Epithelial cell of alveolus of lung (primary cell): ENCODE measurements around the gene PUM2. TPM values are rescaled to one million over a fixed set of nuclear protein-coding genes. Genes with fewer than 3 reads are reported as not detected.

Source experiments
- total RNA-seq: library from RNA; depleted of rRNA; stranded (reverse); fragments of >200 nt; gene quantifications from 2 replicates; pipeline ENCODE4 v1.2.1, GENCODE V29; 2015

Gene PUM2
- total RNA-seq, result 23.5 and 45.4 TPM in 2 replicates

GRCh38 chr2:20350753-20351554 is at the start of gene PUM2:
TSS of gene PUM2 (minus strand) at chr2:20350844. CDS start at chr2:20327360, 23,484 bp downstream.

GRCh38 chr2:20224716-20225293 is 125.8 kb downstream of the PUM2 start, which contains the start of gene SDC1:
TSS of gene SDC1 (minus strand) at chr2:20225130. CDS start at chr2:20224867, 263 bp downstream.

Other genes starting within 250 kb of the PUM2 start
- gene SDC1, start 125.7 kb downstream of the PUM2 start, total RNA-seq, result 12.1 and 32.2 TPM in 2 replicates
- 181 and 190 TPM in 2 replicates for gene RHOB, start 96.2 kb upstream of the PUM2 start, total RNA-seq